GM19397 (cell line): ENCODE measurements around the gene HSD11B2.

ENCODE experiments used
- ATAC-seq: cut with Tn5 transposase; IDR thresholded peaks from one replicate; pipeline ENCODE4 v1.9.1; 2021; ENCODE audit warnings: mild to moderate bottlenecking, moderate library complexity; ENCODE audit not compliant: unreplicated experiment

HSD11B2 gene

DNA sequence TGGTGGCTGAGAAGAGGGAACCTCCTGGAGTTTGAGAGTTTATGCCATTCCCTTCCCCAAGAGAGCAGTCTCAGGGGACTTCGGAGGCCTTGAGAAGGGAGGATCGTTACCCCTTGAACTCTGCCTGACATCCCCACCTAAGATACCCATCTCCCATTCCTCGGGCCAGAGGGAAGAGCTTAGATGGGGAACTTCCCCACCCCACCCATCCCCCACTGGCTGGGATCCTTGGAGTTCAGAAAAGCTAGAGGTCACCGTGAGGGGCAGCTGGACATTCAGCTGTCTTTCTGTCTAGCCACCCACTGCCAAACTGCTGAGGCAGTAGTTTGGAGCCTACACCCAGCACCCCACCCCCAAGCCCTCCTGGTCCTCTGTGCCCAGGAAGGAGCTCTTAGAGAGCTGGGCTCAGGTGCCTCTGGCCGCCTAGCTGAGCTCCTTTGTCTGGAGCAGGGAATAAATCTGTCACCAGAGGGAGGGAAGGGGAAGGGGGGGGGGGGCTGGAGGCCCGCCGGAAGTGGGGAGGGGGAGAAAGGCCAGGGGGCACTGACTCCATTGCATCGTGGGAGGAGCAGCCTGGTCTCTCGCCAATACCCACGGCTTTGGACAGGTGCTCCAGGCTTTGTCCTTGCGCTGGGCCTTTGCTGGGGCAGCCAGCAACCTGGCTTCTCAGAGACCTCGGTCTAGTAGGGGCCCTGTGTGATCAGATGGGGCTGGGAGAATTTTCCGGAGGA lies 1.0 kb downstream of the HSD11B2 start:
- no peak for ATAC-seq

DNA sequence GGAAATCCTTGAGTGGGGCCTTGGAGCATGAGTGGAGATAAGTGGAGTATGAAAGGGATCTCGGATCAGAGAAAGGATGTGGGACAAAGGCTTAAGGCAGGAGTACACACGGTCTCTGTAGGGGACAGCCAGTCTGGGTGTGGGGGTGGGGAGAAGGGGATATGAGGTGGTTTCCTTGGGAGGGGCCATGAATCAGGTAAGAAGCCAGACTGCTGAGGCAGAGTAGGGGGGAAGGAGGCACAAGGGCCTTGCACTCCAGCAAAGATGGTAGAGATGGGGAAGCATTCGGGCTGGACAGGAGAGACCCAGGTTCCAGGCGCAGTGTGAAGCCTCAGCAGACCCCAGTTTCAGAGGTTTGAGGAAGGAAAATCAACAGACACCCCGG lies 1.6 kb downstream of the HSD11B2 start:
- ATAC-seq, result no peak

DNA sequence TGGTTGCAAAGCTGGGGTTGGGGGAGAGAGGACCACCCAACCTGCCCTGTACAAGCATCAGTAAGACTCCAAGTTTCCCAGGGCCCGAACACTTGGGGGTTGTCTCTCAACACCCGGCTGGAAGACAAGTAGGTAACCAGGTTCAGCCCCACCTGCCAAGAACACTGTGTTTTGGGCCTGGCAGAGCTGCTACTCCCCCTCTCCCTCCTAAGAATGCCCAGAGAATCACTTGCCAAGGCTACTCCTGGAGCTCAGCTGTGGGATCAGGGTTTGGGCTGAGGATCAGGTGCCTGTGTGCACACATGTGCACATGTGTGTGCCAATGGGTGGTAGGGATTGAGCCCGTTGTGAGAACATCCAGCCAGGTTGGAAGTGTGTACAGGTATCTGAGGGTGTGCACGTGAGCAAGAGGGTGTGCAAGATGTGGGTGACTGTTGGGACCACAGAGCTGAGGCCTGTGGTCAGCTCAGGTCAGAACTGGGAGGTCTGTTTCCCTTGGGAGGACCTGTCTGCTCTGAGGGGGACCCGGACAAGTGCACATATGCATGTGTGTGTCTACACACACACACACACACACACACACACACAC lies 2.3 kb downstream of the HSD11B2 start:
- no peak for ATAC-seq

DNA sequence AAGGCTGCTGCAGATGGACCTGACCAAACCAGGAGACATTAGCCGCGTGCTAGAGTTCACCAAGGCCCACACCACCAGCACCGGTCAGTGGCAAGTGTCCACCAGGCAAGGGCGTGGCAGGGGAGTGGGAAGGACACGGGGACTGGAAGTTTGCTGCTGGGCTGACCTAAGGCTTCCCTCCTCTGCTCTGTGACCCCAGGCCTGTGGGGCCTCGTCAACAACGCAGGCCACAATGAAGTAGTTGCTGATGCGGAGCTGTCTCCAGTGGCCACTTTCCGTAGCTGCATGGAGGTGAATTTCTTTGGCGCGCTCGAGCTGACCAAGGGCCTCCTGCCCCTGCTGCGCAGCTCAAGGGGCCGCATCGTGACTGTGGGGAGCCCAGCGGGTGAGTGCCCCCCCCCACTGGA lies 4.8 kb downstream of the HSD11B2 start:
- ATAC-seq, result no peak

DNA sequence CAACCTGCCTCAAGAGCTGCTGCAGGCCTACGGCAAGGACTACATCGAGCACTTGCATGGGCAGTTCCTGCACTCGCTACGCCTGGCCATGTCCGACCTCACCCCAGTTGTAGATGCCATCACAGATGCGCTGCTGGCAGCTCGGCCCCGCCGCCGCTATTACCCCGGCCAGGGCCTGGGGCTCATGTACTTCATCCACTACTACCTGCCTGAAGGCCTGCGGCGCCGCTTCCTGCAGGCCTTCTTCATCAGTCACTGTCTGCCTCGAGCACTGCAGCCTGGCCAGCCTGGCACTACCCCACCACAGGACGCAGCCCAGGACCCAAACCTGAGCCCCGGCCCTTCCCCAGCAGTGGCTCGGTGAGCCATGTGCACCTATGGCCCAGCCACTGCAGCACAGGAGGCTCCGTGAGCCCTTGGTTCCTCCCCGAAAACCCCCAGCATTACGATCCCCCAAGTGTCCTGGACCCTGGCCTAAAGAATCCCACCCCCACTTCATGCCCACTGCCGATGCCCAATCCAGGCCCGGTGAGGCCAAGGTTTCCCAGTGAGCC lies 5.8 kb downstream of the HSD11B2 start:
- no peak for ATAC-seq

DNA sequence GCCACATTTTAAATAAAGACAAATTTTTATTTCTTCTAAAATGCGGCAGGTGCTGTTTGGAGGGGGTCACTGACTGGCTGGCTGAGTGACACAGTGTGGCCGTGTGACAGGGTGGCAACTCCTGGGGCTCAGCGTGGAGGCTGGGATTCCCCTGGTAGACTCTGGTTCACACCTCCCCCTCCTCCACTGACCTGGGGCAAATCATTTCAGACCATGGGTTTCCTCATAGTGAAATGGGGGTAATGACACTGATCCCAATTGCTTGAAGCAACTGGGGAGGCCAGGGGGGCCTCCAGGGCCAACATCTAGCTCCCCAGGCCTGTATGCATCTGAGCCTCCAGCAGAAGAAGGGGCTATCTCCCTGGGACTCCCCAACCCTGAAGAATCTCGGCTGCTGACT lies 6.6 kb downstream of the HSD11B2 start:
- ATAC-seq, result no peak

DNA sequence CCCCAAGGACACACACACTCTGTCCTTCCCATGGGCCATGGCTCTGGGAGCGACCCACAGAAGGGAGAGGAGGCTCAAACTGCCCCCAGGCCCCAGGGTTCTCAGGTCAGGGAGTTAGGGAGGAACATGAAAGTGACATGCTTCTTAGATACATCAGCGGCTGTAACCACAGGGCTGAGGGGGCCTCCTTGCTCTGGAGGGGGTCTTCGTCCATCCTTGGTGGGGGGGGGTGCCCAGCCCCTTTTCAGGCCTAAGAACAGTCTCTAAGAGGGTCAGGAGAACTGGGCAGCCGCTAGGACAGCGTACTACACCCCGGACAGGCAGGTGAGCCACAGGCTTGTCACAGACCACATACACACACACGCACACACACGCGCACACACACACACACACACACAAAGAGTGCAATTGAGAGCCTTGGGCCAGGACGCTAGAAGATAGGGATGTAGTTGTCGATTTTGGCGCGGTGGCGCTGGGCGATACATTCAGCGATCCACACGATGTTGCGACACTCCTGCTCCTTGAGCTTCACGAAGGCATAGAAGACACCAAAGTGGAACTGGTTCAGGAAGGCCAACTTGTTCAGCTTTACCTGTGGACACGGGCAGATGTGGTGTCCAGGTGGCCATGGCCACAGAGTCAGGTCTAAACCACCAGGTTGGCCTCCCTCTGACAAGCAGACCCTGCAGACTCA lies 7.3 kb downstream of the HSD11B2 start:
- ATAC-seq, result no peak

DNA sequence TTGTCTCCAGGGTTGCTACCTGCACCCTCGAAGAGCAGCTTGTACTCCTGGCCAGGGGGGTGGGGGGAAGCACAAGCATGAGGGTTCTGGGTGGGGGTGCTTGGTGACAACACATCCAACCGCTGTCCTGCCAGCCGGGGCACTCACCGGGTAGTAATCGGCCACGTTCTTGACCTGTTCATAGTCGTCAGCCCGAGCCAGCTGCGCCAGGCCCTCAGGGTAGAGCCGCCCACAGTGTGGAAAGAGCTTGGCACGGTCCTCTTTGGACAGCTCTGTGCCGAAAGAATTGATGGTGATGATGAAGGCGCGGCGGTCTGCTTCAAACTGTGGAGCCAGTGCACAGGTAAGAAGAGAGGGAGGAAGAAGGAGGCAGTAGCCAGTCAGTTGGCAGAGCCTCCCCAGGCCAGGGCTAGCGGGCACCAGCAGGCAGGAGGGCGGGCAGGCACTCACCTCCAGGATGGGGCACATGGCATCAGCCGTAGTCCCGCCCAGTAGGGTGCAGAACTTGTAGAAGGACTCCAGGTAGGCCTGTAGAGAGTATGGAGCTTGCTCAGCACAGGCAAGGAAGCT lies 8.0 kb downstream of the HSD11B2 start:
- ATAC-seq, result no peak

DNA sequence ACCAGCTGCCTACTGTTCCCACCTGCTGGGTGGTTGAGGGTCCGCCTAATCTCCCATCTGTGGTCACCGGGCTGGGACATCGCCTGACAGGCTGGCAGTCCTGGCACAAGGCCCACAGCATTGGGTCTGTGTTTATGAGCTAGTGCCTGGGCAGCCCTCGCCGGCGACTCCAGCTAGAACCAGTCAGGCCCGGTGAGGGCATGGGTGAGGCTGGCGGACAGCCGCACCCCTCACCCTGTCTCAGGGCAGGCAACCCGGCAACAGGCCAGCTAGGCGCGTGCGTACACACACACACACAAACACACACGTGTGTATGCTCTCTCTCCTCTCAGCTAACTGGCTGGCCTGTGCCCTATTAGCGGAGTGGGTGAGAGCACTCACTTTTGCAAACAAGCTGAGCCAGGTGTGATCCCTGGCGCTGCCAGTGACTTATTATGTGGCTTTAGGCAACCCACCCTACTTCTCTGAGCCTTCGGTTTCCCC lies 10.4 kb downstream of the HSD11B2 start:
- ATAC-seq, result no peak

DNA sequence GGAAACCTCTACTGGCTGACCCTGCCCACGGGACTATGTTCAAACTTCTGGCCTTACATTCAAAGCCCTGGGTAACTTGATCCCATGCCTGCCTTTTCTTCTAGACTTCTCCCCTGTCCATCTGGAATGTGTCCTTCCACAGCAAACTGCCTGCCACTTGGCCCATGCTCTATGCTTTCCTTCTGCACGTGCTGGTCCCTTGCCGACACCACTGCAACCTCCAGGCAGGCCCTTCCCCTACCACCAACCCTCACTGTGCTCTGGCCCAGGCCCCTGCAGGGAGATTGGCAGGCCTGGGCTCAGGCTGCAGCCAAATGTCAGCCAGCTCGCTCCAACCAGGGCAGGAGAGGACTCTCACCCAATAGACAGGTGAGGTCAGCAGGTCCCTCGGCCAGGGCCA lies 11.0 kb downstream of the HSD11B2 start:
- ATAC-seq, result no peak

DNA sequence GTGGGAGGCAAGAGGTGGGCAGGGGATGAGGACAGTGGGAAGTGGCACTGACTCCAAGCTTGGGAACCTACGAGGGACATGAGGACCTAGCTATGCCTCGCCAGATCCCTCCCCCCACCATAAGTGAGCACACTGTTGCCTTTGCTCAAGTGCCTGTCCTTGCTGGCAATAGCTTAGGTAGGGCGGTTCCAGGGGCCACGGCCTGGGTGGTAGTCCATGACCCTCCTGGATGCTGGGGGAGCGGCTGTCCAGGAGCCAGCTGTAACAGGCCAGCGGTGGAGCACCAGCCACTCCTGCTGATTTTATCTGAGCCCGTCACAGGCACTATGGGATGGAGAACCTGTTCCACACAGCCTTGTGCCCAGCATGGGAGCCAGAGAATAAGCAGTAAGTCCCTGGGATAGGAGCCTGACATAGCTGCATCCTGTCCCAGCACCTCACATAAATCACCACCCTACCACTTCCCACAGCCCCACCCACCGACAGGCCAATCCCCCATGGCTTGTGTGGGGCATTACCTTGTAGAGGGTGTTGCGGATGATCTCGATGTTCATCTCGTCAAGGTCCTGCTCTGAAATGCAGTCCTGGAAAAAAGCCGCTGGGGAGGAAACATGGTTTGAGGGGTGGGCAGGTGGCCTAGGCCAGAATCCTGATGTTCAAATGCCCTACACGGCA lies 11.8 kb downstream of the HSD11B2 start:
- ATAC-seq, result no peak

DNA sequence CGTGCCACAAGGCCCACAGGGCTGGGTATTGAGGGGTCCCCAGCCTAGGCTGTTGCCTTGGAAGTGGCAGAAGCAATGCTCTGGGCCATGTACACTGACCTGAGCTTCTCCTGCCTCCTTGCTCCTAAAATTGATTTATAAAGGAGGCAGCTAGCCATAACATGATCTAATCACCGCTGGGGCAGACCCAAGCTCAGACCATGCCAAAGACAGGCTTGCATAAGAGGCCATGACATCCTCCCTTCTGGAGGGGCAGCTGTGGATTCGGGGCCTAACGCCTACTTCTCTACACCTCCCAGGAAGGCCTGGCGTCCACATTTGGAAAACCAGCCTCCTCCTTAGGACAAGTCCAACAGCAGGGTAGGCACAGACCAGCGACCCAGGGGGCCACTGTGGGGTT lies 12.3 kb downstream of the HSD11B2 start:
- no peak for ATAC-seq

DNA sequence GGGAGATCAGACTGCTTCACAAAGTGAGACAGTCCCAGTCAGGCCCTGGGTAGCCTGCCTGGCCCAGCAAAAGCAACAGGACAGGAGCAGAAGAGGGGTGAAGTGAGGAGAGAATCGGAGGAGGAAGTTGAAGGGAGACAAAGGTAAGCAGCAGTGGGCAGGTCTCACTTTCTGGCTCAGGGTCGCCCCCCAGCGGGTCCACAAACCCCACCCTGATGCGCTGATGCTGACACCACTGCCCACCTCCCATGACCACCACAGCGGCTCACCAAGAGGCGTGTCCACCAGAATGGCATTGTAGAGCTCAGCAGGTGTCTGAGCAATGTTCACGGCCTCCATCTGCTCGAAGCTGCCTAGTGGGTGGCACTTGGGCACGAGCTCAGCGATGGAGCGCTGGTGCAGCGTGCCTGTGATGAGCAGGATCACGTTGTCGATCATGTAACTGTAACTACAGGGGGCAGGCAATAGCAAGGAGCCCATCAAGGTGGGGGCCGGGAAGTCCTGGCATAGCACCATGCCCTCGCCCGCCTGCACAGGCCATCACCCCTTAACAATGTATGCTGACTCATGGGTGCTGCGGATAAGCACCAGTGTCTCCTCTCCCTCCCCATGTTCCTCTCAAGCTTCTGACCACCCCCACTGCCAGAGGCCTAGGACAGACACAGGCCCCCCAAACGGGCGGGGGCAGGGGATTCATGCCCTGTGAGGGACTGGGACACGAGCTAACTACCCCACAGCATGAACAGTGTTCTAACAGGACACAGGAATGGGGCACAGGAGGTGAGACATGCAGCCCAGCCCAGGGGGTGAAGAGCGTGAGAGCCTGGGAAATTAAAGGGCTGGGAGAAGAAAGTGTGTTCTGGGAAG lies 13.6 kb downstream of the HSD11B2 start:
- ATAC-seq, result no peak

DNA sequence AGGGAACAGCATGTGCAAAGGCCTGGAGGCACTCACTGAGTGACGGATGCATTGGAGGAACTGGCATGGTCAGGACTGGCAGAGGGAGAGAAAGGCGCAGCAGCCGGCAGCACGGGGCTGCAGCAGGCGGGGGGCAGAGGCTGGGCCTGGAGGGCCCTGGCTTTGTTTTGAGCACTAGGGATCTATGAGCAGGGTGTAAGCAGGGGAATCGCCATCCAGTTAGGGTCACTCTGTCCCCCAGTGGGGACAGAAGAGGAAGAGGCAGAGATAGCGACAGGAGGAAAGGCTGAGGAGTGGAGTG lies 14.2 kb downstream of the HSD11B2 start:
- no peak for ATAC-seq

DNA sequence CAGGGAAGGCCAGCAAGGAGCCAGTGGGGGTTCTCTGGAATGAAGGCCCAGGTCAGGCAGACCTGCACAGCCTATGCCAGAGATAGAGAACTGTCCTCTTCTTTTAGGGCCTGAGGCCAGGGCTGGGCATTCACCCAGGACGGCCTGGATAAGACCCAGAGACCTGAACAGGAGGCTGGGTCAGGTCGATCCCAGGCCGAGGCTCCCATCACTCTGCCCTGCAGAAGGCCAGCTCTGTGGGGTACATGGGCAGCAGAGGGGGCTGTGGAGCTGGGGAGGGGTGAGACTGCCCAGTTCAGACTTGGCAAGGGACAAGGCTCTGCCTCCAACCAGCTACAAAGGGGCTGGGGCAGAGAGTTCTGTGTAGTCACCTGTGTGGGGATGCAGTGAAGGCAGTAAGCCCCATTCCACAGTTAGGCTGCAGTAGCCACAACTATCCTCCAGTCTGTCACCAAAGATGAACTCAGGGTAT lies 14.6 kb downstream of the HSD11B2 start:
- ATAC-seq, result no peak

DNA sequence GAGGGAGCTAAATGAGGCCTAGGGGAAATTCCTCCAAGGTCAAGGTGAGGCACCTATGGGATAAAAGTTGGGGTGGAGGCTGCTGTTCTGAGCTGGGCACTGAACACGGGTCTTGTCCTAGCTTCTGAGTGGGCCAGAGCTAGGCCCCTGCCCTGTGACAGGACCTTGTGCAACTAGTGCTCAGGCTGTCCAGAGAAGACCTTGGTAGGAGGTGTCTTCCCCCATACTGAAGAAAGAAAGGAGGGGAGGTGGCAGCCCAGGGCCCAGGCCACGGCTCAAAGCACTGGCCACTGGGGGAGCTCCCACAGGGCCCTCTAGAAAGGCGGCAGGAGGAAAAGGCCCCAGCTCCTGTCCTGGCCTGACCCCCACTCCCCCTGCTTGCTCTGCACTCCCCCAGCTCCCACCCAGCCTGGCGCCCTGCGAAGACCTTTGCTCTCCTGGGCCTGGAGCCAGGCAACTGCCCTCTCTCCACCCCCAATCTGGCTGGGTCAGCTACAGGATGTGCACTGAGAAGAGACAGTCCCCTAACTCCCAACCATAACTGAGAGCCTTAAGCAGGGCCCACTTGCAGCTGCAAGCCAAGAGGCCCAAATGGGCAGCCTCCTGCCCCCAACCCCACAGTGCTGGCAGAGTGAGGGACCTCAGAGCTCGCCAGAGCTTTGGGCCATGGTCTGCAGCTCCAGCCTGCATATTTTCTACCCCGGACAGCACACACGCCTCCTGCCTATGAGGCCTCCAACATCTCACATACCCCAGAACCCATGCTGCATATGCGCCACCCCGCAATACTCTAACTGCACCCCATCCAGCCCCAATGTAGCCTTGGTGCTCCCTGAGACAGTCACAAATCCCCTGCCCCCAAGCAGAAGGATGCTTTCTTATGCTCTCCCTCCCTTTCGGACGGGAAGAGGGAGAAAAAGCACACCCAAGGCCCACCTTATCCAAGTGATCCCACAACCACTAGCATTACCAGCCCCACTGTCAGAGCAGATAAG lies 15.3 kb downstream of the HSD11B2 start:
- no peak for ATAC-seq

DNA sequence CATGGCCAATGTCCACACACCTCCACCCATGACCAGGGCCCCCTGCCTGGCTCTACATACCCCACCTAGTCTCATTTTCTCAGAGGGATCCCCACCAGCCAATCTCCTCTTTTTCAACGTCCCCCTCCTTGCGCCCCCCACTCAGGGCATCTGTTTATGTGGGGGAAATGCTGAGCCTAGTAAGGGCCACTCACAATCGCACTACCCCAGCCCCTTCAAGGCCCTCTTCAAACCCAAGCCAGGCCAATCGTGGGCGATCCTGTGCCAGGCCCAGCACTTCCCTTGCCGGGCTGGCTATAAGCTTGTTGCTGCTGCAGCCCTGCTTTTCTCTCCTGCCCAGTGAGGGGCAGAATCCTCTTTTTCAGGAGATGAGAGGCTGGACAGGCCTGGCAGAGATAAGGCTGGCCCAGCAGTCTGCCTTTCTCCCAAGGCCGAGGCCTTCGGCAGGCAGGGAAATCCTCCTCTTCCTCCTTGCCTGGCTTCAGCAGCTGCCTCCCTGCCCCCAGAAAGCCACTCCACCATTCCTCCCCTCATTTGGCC lies 16.1 kb downstream of the HSD11B2 start:
- no peak for ATAC-seq

DNA sequence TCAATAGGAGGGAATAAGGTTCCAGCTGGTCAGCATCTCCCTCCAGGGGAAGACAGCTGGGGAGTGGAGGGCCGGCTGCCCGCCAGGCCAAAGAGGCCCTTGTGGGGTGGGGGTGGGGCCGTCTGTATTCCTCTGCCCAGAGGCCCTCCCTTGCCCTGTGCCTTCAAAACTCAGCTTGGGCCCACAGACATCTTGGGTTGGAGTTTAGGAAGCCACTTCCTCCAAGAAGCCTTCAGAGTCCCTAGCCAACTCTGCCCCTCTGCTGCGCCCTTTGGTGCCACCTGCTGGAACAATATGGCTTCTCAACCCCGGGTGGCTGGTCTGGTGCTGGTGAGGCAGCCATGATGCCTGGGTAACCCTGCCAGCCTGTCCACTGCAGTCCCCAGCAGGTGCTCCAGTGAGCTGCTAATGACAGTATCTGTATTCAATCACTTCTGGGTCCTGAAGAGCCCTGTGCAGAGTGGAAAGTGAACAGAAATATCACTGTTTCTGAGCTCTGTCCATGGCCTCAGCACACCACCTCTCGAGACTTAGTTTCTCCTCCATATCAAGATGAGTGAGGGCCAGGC lies 16.7 kb downstream of the HSD11B2 start:
- no peak for ATAC-seq
